22Rv1 (cell line): ENCODE results near the gene C12orf43.

Source experiments
- ZFX ChIP-seq: fragments of 450-650 bp; IDR thresholded peaks from 2 replicates; pipeline ENCODE4 v1.6.1; 2017; ENCODE audit warnings: antibody characterized with exemption, borderline replicate concordance
- TF ChIP-seq, protein P1 (sequence below): fragments of 450-650 bp; IDR thresholded peaks from 2 replicates; pipeline ENCODE4 v1.5.1; 2017; ENCODE audit warnings: mild to moderate bottlenecking

DNA sequence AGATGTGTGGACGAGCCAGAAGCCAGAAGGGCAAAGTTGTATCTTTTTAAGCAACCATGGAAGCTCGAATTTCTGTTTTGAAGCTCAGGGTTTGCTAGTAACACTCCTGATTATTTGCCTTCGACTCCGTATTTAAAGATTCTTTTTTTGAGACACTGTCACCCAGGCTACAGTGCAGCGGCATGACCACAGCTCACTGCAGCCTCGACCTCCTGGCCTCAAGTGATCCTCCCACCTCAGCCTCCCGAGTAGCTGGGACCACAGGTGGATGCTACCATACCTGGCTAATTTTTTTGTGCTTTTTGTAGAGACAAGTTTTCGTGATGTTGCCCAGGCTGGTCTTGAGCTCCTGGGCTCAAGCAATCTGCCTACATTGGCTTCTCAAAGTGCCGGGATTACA lies 41.5 kb upstream of the C12orf43 start:
- TF ChIP-seq, protein P1, sequence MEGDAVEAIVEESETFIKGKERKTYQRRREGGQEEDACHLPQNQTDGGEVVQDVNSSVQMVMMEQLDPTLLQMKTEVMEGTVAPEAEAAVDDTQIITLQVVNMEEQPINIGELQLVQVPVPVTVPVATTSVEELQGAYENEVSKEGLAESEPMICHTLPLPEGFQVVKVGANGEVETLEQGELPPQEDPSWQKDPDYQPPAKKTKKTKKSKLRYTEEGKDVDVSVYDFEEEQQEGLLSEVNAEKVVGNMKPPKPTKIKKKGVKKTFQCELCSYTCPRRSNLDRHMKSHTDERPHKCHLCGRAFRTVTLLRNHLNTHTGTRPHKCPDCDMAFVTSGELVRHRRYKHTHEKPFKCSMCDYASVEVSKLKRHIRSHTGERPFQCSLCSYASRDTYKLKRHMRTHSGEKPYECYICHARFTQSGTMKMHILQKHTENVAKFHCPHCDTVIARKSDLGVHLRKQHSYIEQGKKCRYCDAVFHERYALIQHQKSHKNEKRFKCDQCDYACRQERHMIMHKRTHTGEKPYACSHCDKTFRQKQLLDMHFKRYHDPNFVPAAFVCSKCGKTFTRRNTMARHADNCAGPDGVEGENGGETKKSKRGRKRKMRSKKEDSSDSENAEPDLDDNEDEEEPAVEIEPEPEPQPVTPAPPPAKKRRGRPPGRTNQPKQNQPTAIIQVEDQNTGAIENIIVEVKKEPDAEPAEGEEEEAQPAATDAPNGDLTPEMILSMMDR, result no peak
- no peak for TF ChIP-seq ZFX
